Superior temporal gyrus (tissue), 1 donor: ENCODE data around the gene USP3.

Experiments used
- DNase-seq: peaks from one replicate; pipeline ENCODE4 v3.0.0-alpha.2; 2016; ENCODE audit errors: extremely low spot score

The USP3 gene

GRCh38 chr15:63593705-63594671 lies 89.6 kb downstream of the USP3 start:
- DNase-seq = no peak

GRCh38 chr15:63595065-63595464 lies 90.7 kb downstream of the USP3 start:
- no peak for DNase-seq

- no peak for DNase-seq
These were observed 91.3 kb downstream of the USP3 start for GRCh38 chr15:63595688-63596087.

- DNase-seq = no peak
These were observed 92.3 kb downstream of the USP3 start for GRCh38 chr15:63596676-63597037.

- DNase-seq = no peak
These were observed 92.8 kb downstream of the USP3 start, which contains the start of gene FBXL22 for GRCh38 chr15:63597038-63597790. Gene FBXL22 (plus strand): TSS chr15:63597387. CDS start chr15:63597393, 6 bp downstream.

GRCh38 chr15:63597821-63598220 lies 93.4 kb downstream of the USP3 start:
- DNase-seq = no peak

- no peak for DNase-seq
These were observed 94.3 kb downstream of the USP3 start for GRCh38 chr15:63598473-63599400.

GRCh38 chr15:63599401-63600000 lies 95.1 kb downstream of the USP3 start:
- peak; percentile 69 for DNase-seq

GRCh38 chr15:63600001-63600615 lies 95.7 kb downstream of the USP3 start:
- DNase-seq = peak; percentile 52

GRCh38 chr15:63600616-63601025 lies 96.2 kb downstream of the USP3 start:
- peak; percentile 88 for DNase-seq

GRCh38 chr15:63601026-63601703 lies 96.8 kb downstream of the USP3 start:
- DNase-seq = no peak

- peak; percentile 56 for DNase-seq
These were observed 97.4 kb downstream of the USP3 start for GRCh38 chr15:63601704-63602185.

- peak; percentile 20 for DNase-seq
These were observed 98.2 kb downstream of the USP3 start for GRCh38 chr15:63602595-63602994.

- peak; percentile 36 for DNase-seq
These were observed 99.1 kb downstream of the USP3 start for GRCh38 chr15:63603516-63603915.

- DNase-seq = no peak
These were observed 99.9 kb downstream of the USP3 start for GRCh38 chr15:63604281-63604680.

GRCh38 chr15:63605036-63605435 lies 100.6 kb downstream of the USP3 start:
- DNase-seq = no peak

- DNase-seq = no peak
These were observed 101.4 kb downstream of the USP3 start for GRCh38 chr15:63605816-63606215.

- DNase-seq = no peak
These were observed 101.9 kb downstream of the USP3 start for GRCh38 chr15:63606308-63606707.

- DNase-seq = no peak
These were observed 104.6 kb downstream of the USP3 start for GRCh38 chr15:63608989-63609388.

GRCh38 chr15:63609448-63609847 lies 105.1 kb downstream of the USP3 start:
- DNase-seq = no peak
